Uterus (tissue), 4 donors: ENCODE measurements around the gene SPI1. TPM values are rescaled to one million over a fixed set of nuclear protein-coding genes. Genes with fewer than 3 reads are reported as not detected.

Experiments
- DNase-seq, 2 donors: peaks; one replicate each; pipeline ENCODE4 v3.0.0-alpha.2; 2019 to 2020
- H3K27ac ChIP-seq, 2 donors: fragments of 200-600 bp; sonication (generic); 1 replicate in 1 of 2; 2 replicates in 1 of 2; pipeline ENCODE4 v1.5.1; 2016 to 2018
- H3K27me3 ChIP-seq, 2 donors: fragments of 200-600 bp; sonication (generic); one replicate each; pipeline ENCODE4 v1.5.1; 2018 to 2019; ENCODE audit warnings: control low read depth in 1 of 2
- H3K36me3 ChIP-seq, 2 donors: fragments of 200-600 bp; sonication (generic); one replicate each; pipeline ENCODE4 v1.5.1; 2019; ENCODE audit warnings: control low read depth in 1 of 2
- H3K4me1 ChIP-seq, 2 donors: fragments of 200-600 bp; sonication (generic); one replicate each; pipeline ENCODE4 v1.5.1; 2018 to 2019; ENCODE audit warnings: control low read depth in 1 of 2
- H3K4me3 ChIP-seq, 2 donors: fragments of 200-600 bp; sonication (generic); 1 replicate in 1 of 2; 2 replicates in 1 of 2; pipeline ENCODE4 v1.5.1; 2018 to 2019; ENCODE audit warnings: mild to moderate bottlenecking in 1 of 2
- H3K9me3 ChIP-seq, 2 donors: fragments of 200-600 bp; sonication (generic); one replicate each; pipeline ENCODE4 v1.5.1; 2019; ENCODE audit warnings: control low read depth in 1 of 2
- CTCF ChIP-seq, 4 experiments: fragments of 200-600 bp in 2 of 4; fragments of 450-650 bp in 2 of 4; sonication (generic) in 2 of 4; IDR thresholded peaks; one replicate each; pipeline ENCODE4 v1.5.1; 2016 to 2019; ENCODE audit warnings: antibody characterized with exemption in 4 of 4, mild to moderate bottlenecking in 2 of 4, moderate library complexity in 1 of 4
- POLR2A ChIP-seq, 2 donors: fragments of 450-650 bp; IDR thresholded peaks; one replicate each; pipeline ENCODE4 v1.6.1; 2016; ENCODE audit warnings: antibody characterized with exemption in 2 of 2, mild to moderate bottlenecking in 1 of 2, moderate library complexity in 1 of 2
- intact Hi-C: fragments of 100-400 bp; cut with DNase I; formaldehyde crosslinking; loops from one replicate; pipeline ENCODE4 v1.15.1; 2023; ENCODE audit warnings: low total_unique reads
- total RNA-seq, 4 donors: library from RNA; depleted of rRNA in 3 of 4; stranded (reverse); fragments of >200 nt in 3 of 4; gene quantifications; one replicate each; pipeline versions ENCODE4 v1.1.0 to v1.2.4, GENCODE V29; 2014 to 2023
- donor health status: DM: yes; HTN: yes; CAD: no.

SPI1 gene
- total RNA-seq, 4 donors from 2014 or later: 4.9 to 9.7 (median 7.6) TPM

GRCh38 chr11:47345890-47346563 is 32.3 kb downstream of the SPI1 start:
- intact Hi-C loops: loop anchor here (10.0 kb wide), 1 partner anchor 181 kb away; no protein-coding TSS in a partner anchor
- no peak overlapping the region for H3K4me3 ChIP-seq
- no peaks in the 10 kb centered on the region for H3K4me1 ChIP-seq
- TF ChIP-seq CTCF (IDR thresholded peaks at IDR 0.05) (no peak), POLR2A (IDR thresholded peaks at IDR 0.05) (no peak)
- no peaks in the 10 kb centered on the region for H3K27me3 ChIP-seq
- no peak overlapping the region for H3K27ac ChIP-seq
- no peaks in the 10 kb centered on the region for H3K9me3 ChIP-seq
- no peaks in the 10 kb centered on the region for H3K36me3 ChIP-seq
- DNase-seq: no peak

- no peaks in the 10 kb centered on the region for H3K27me3 ChIP-seq
- no peak overlapping the region for H3K4me3 ChIP-seq
- no peak overlapping the region for H3K27ac ChIP-seq
- H3K4me1 ChIP-seq: no peaks in the 10 kb centered on the region
- no peaks in the 10 kb centered on the region for H3K36me3 ChIP-seq
- intact Hi-C loops: loop anchor here (10.0 kb wide), 1 partner anchor 178 kb away; no protein-coding TSS in a partner anchor
- DNase-seq: no peak
- TF ChIP-seq CTCF (IDR thresholded peaks at IDR 0.05) (no peak), POLR2A (IDR thresholded peaks at IDR 0.05) (no peak)
- no peaks in the 10 kb centered on the region for H3K9me3 ChIP-seq
These were observed 35.5 kb downstream of the SPI1 start for GRCh38 chr11:47342854-47343253.

GRCh38 chr11:47342036-47342803 is 36.1 kb downstream of the SPI1 start:
- Histone ChIP-seq H3K4me3 (no peak overlapping the region), H3K36me3 (no peaks in the 10 kb centered on the region), H3K4me1 (no peaks in the 10 kb centered on the region), H3K9me3 (no peaks in the 10 kb centered on the region), H3K27ac (no peak overlapping the region), H3K27me3 (no peaks in the 10 kb centered on the region)
- intact Hi-C loops: loop anchor here (10.0 kb wide), 1 partner anchor 177 kb away; no protein-coding TSS in a partner anchor
- no peak for TF ChIP-seq POLR2A (IDR thresholded peaks at IDR 0.05)
- no peak for TF ChIP-seq CTCF (IDR thresholded peaks at IDR 0.05)
- DNase-seq: no peak

- intact Hi-C loops: loop anchor here (10.0 kb wide), 1 partner anchor 176 kb away; no protein-coding TSS in a partner anchor
- DNase-seq: no peak
- TF ChIP-seq CTCF (IDR thresholded peaks at IDR 0.05): no peak
- no peak for TF ChIP-seq POLR2A (IDR thresholded peaks at IDR 0.05)
- Histone ChIP-seq H3K27ac (no peak overlapping the region), H3K4me1 (no peaks in the 10 kb centered on the region), H3K27me3 (no peaks in the 10 kb centered on the region), H3K4me3 (no peak overlapping the region), H3K9me3 (no peaks in the 10 kb centered on the region), H3K36me3 (no peaks in the 10 kb centered on the region)
These were observed 37.2 kb downstream of the SPI1 start for GRCh38 chr11:47340980-47341775.
